IPS DF 19.7 (cell line): ENCODE measurements around the gene KCNK18.

Experiments
- DNase-seq: peaks from one replicate; pipeline ENCODE4 v3.0.0-alpha.2; 2013; ENCODE audit warnings: low read depth, low spot score

The KCNK18 gene

DNA sequence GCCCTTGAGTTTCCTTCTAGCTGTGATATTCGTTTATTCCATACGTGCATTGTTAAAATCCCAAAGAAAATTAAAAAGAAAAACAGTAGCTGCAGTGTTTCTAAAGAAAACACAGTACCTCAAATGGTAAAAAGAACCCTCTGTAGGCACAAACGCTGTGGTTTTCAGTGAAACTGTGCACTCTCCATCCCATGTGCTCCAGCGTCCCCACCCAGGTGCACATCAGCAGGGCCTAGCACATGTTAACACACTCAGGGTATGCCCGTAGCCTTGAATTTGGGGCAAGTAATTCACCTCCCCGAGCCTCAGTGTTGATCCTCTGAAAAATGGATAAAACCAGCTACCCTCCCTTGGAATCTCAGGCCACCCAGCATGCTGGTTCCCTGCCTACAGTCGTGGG, 53.1 kb downstream of the KCNK18 start:
- DNase-seq, result no peak

DNA sequence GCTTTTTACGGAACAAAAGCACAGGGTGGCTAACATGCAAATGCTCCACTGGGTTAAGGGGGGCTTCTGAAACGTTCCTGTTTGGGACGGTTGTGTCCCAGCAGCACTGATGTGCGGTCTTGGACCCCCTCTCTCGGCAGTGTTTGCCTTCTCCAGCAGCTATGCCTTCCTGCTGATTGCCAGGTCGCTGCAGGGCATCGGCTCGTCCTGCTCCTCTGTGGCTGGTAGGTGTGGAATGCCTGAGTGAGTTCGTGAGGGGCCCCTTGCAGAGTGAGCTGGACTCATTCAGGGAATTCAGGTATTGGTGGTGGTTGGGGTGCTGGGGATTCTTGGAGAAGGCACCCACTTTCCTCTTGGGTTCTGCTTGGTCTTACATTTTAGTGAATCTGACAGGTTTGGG, 56.6 kb downstream of the KCNK18 start:
- DNase-seq, result no peak

DNA sequence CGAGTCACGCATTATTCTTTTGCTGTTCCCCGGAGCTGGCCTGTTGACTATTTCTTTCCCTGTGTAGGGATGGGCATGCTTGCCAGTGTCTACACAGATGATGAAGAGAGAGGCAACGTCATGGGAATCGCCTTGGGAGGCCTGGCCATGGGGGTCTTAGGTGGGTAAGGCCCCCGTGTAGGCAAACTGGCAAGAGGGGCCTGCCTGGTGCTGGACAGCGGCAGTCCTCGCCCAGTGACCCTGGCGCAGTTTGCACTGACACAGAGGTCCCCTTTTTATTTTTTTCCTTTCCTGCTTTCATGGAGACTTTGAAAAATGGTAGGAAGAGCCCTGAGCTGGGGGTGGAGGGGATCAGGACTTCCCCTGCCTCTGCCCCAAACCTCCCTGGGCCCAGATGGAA, 57.0 kb downstream of the KCNK18 start:
- no peak for DNase-seq

DNA sequence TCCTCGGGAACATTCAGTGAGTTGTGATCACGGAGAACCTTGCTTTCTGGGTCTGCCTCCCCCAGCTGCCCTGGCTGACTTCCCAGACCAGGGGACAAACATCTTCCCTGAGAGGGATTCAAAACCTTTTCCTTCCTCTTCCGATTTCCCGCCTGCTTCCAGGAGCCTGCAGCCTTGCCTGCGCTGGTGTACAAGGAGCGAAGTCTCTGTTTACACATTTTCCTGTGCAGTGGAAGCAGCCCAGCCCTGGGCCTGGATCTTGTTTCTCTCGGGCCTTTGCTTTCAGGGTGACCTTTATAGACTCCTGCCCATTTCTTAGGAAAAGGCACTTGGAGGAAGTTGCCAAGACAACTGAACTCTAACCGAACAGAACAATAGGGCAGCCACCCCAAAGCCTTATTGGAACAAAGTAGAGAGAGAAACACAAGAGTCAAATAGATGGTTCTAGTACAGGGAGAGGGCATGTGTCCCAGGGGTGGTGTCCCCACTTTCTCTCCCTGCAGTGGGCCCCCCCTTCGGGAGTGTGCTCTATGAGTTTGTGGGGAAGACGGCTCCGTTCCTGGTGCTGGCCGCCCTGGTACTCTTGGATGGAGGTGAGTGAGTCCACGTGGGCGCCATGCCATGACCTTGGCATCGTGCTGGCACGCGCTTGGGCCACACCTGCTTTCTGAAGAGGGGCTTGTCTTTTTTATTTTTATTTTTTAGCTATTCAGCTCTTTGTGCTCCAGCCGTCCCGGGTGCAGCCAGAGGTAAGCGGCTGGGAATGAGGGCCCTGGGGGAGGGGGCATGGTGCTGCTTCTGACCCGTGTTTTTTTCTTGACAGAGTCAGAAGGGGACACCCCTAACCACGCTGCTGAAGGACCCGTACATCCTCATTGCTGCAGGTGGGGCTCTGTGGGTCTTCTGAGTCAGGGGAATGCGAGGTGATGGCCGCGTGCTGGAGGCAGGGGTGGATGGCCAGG, 57.8 kb downstream of the KCNK18 start:
- no peak for DNase-seq

DNA sequence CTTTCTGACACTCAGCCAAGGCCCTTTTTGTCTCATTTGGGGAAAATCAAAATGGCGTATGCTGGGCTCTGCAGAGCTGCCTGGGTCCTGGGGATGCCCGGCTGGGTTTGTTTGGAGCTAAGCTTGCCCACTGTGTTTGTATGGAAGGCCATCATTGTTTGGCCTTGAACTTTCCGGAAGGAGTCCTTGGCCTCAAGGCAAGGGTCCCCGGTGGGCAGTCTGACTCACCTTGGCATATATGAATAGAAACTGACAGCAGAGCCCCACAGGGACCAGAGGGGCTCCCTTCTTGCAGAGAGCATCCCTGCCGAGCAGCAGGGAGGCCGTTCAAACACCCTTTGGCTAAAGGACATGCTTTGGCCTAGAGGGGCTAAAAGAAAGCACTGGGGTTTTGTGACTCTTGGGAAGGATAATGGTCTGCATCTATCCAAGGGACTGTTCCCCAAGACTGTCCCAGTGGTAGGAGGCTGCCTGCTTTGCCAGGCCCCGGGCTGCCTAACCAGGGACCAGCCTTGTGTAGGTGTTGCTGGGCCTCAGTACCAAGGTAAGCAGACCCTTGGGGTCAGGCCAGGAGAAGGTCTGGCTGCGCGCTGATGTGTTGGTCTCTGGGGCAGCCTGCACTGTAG, 58.7 kb downstream of the KCNK18 start:
- no peak for DNase-seq

DNA sequence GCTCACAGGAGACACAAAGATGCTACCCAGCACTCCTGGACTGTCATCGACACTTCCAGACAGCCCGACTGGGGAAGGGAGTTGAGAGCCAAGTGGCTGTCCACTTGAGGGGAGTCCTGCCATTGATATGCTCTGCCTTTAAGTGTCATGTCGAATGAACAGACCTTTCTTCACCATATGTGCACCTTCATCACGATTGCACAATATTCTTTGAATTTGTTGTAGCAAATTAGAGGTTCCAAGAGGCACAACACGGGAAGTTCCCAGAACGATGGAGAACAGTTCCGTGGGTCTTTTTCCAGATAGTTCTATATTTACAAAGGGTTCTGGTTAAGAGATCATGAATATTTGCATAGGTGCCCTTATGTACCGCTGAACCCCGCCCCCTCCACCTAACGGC, 59.6 kb downstream of the KCNK18 start:
- DNase-seq, result no peak

DNA sequence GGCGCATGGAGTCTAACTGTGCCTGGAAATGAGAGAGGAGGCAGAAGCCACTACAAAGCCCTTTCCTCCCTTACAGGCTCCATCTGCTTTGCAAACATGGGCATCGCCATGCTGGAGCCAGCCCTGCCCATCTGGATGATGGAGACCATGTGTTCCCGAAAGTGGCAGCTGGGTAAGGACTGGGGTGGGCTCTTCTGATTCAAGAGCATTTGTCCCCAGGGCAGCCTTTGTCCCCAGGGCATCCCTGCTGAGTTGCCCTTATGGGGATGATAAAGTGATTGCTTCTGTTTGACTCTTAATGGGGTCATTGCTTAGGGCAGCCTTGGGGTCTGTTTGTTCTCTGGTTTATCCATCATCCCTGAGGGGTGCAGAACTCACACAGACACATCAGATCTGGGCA, 60.4 kb downstream of the KCNK18 start:
- no peak for DNase-seq

DNA sequence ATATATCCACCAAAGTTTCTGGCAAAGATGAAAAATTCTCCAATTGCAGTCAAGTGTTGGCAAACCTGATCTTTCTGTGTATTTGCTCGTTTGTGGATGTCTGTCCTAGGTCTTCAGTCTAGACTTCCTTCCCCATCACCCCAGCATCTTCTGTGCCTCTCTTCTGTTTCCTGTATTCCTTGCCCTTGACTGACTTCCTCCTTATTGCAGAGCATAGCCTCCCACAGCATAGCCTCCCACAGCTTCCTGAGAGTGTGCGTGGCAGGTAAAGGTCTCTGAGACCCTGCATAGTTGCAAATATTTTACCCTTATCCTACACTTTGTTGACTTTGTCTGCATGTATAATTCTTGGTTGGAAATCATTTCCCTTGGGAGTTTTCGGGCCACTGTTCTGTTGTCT, 62.0 kb downstream of the KCNK18 start:
- DNase-seq, result no peak
